HuH-7 (cell line): ENCODE data around the gene C1orf56.

Experiments used
- DNase-seq: peaks from one replicate; pipeline ENCODE4 v3.0.0; 2011; ENCODE audit warnings: low spot score

Gene C1orf56, protein sequence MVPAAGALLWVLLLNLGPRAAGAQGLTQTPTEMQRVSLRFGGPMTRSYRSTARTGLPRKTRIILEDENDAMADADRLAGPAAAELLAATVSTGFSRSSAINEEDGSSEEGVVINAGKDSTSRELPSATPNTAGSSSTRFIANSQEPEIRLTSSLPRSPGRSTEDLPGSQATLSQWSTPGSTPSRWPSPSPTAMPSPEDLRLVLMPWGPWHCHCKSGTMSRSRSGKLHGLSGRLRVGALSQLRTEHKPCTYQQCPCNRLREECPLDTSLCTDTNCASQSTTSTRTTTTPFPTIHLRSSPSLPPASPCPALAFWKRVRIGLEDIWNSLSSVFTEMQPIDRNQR

DNA sequence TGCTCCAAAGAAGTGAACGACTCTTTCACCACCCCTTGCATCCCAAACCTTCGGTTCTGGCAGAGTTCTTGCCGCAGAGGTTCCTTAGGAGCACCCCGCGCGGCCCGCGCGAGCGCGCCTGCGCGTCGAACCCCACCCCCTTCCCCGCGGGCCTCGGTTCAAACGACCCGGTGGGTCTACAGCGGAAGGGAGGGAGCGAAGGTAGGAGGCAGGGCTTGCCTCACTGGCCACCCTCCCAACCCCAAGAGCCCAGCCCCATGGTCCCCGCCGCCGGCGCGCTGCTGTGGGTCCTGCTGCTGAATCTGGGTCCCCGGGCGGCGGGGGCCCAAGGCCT is at the start of gene C1orf56:
C1orf56 (plus strand) TSS at position 161 of the 334 bp plus-strand sequence; CDS start at position 258, 97 bp downstream.
- peak; percentile 83 for DNase-seq

DNA sequence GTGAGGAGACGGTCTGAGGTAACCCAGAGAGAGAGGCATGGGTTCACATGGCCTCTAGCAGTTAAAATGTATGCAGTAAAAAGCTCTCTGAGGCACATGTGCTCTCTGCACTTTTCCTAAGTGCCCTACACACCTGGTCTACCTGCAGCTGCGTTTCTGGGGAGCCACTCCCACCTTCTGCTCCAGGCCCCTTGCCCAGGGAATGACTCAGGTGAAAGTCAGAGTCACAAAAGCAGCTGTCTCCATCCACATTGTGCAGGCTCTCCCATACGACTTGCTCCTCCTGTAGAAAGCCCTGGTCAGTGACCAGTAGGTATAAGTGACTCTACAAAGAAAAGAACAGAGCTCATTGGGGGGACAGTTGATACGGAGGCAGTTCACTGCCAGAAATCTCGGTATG is 49.6 kb upstream of the C1orf56 start:
- no peak for DNase-seq

DNA sequence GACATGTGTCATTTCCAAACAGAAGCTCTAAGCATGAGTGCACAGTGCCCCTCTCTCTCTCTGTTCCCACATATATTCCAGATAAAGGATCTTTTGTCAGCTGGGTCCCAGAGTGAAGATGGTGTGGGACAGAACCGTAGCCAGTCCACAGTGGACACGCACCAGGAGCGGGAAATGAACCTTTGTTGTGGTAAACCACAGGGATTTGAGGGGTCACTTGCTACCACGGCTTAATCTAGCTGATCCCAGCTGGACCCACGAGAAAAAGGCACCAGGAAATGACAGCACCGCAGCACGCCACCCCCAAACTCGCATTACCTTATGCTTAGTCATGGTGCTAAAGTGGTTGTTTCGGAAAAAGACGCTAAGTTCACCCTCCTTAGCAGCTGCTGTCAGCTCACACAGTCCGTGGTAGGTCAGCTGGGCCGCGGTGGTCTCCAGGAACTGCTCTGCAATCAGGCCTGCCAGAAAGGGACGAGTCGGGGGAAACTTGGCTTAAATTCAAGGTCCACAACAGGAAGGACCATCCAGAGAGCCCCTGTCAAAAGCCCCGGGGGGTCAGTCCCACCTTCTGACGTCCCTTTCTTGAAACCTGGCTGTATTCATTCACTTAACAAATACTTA is 48.4 kb upstream of the C1orf56 start:
- no peak for DNase-seq

DNA sequence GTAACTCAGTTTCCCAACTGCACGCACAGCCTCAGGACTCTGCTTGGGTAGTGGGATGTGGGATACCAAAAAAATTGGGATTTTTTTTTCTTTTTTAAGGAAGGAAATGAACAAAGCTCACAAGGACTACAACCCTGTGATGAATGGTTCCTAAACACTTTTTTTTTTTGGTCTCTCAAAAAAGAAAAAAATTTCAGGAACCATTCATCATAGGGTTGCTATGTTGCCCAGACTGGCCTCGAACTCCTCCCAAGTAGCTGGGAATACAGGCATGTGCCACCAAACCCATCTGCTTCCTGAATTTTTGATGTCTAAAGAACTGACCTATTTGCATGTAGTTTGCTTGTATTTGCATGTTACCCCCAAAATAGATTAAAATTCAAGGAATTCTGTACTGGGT is 47.6 kb upstream of the C1orf56 start:
- no peak for DNase-seq

DNA sequence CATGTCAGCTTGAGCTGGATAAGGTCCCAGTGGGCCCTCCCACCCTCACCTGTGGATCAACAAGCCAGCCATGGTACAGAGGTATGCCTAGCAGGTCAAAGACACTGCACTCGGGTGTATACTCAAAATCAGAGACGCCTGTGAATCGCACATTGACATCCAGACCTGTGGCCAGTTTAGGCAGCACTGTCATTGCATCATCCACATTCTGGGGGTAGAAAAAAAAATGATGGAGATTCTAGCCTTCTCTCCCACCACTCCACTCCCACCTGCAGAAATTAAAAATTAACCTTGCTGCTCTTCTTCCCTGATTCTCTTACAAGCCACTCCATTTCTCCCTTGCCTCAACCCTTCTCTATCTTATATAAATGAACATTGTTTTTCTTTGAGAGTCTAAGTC is 47.1 kb upstream of the C1orf56 start:
- no peak for DNase-seq

DNA sequence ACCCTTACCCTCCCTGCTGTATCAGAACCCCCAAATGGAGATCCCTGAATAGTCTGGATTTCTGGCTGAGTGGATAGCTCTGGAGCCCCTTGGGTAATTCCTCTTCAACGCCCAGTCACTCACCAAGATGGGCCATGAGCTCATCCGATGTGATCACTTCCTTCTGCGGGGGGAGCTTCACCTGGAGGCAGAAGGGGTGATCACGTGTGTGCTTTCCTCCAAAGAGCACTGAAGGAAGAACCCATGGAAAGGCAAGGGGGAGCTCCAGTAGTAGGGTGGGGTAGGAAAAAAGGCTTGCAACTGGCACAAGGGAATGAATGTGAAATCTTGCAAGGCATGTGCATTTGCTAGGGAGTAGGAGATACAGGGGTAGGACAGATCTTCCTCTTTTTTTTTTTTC is 45.9 kb upstream of the C1orf56 start:
- no peak for DNase-seq

DNA sequence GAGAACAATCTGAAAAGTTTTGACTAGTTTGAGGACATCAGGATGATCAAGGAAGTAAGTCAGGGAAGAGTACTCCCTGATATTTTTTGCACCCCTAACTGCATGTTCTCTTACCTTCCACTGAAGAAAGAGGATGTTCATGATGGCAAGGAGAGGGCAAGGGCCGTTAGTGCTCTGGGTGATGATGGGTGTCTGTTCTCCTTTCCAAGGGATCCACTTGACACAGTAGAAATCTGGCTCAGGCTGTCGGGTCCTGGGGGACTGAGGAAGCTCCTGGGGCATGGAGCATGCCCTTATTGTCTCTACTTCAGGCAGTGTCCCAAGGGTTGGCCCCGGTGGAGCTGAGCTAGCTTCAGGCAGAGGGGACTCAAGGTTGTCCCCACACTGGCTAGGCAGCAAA is 45.5 kb upstream of the C1orf56 start:
- no peak for DNase-seq

DNA sequence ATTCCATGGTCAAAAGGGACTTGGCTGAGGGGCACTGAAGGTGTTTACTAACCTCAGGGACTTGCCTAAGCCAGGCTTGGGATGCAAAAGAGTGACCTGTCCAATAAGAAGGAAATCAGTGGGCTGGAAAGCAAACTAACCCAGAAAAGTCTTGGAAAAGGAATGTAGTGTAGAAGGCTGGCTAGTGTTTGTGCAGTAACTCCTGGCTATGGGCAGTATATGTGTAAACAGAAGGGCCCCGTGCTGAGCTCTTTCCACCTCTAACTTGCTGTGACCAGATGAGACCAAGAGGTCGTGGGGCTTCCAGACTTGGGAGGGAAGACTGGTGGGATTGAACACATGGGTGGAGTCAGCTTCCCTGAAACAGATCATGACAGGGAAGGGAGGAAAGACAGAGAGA is 44.9 kb upstream of the C1orf56 start:
- DNase-seq = no peak

DNA sequence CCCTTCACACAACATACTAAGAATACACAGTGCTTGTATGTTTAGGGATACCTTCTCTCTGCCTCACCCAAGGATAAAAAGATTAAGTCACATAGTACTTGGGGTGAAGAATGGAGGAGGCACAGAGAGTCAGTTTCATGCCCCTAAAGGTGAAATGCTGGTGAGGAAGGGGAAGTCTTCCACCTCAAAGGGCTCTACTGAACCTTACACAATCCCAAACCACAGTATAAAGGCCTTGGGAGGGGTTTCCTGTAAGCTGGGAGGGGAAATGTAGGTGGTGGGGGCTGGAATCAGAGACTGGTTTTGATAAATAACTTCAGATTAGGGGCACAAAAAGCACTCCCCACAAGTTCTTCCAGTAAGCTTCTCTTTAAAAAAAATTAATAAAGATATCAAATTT is 44.4 kb upstream of the C1orf56 start:
- no peak for DNase-seq

DNA sequence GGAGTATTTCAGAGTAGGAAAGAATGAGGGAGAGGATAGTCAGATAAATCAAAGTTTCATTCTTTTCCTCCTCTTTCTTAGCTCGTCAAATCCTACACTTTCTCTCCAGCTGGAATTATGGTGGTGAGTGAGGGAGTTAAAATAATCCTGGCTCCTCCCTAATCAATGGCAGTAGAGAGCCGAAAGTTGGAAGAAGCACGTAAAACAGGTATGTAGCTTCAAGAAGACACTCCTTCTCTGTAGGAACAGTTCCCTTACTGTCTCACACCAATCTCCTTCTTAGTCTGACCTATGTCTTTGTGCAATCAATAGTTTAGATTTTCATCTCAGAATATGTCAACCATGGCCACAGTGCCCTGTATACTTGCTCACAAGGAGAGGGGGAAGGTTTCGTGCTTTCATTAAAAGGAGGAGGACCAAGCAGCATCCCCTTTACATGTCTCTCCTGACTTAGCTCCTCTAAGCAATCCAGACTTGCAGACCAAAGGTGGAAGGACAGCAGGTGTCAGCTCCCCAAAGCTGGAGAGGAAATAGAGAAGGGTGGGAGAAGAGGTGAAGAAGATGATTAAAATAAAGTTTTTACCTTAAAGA is 41.7 kb upstream of the C1orf56 start:
- DNase-seq = no peak

DNA sequence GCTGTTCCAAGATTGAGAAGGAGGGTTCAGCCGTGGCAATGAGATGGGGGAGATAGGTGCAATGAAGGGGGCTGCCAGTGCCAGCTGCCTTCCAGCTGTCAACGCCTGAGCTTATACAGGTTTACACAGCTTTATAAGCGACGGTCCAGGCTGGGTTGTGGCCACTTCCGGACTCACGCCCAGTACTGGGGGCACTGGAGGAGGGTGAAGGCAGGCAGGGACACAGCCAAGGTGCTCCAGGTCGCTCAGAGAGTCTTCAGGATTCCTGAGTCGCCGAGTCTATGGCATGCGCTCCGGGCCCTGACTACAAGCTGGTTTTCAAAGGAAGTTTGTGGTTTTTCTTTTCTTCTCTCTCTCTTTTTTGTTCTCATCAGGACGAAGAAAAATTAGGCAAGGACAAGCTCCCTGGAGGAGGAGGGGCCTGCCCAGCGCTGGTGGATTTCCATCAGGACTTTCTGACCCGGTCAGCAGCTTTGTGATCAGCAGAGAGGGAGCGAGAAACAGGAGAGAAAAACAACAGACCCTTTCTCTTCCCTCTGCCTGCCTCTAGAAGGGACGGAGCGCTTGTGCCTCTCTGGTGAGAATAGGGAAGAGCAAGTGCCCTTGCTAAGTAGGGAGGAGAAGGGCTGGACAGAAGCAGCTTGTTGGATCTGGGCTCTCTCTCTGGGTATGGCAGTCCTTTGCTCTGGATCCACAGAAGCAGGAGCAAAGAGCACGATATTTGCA is 41.1 kb upstream of the C1orf56 start, which contains the start of gene MINDY1:
MINDY1 (minus strand) TSS at position 576 of the 726 bp plus-strand sequence. CDS start 4,285 bp downstream, outside the sequence.
- DNase-seq = peak; percentile 73

DNA sequence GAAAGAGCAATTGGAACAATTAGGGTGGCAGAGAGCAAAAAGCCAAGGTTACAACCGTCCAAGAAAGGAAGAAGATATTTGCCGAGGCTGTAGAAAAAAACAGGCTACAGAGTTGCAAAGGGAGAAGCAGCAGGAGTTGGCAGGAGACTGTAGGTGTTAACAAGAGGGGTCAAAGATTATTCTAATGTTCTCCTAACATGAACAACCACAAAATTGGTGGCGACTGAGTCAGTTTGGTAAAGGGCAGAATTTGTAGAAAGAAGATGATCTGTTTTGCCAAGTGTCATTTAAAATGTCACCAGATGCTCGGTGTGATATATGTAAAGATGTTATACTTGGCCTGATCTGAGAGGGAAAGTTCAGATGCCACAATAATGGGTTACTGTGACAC is 39.7 kb upstream of the C1orf56 start:
- no peak for DNase-seq

DNA sequence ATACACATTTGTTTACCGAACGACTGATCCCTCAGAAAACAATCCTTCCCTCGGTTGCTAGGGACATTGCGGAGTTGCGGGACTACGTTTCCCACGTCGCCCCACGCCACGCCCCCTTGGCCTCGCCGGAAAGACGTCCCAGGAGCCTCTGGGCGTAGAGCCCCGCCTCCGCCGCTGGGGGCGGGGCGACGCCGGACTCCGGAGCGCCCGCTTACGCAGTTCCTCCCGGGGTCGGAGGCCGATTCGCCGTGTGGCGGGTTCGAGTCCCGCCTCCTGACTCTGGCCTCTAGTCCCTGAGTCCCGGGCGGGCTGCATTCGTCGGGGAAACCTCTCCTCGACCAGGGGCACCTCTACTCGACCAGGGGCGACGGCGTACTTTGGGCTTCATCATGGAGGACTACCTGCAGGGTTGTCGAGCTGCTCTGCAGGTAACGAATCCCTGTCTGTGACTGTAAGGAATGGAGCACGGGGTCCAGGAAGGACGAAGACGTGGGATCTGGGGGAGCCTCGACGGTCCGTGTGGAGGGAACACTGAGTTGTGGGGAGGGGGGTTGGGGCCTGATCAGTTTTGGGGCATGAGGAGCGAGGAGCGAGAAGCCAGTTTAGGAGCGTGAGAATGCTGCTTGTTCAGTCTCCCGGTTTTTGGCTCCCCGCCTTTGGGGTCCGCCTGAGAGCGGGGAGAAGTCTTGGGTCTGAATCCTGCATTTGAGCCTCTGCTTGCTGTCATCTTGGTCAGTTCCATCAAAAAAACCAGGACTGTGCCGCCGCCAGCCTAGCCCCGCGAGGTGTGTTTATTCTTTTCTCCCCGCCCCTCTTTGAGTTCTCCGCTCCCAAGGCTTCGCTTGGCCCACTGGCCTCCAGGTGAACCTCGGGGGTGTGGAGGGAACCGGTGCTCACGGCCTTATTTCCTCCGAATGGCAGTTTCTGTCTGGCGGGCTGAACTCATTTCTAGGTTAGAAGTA is 39.0 kb upstream of the C1orf56 start, which contains the start of gene PRUNE1:
PRUNE1 (plus strand) TSS at position 206 of the 962 bp plus-strand sequence; CDS start at position 390, 184 bp downstream.
- peak; percentile 88 for DNase-seq

DNA sequence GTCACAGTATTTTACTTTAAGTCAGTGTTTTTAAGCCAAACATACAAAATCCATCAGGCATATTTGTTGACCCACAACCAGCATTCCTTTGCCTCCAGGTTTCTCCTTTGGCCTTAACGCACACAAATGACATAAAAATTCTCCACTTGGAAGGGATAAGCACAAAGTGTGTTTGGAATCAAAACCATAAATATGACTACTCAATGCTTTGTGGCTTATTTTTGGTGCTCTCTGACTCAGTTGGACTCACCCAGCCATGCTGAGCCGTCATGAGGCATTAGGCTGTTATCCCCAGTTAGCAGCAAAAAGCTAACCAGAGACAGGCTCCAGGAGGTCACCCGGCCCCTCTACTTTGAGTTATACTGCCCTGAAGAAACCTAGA is 38.4 kb upstream of the C1orf56 start:
- DNase-seq = no peak

DNA sequence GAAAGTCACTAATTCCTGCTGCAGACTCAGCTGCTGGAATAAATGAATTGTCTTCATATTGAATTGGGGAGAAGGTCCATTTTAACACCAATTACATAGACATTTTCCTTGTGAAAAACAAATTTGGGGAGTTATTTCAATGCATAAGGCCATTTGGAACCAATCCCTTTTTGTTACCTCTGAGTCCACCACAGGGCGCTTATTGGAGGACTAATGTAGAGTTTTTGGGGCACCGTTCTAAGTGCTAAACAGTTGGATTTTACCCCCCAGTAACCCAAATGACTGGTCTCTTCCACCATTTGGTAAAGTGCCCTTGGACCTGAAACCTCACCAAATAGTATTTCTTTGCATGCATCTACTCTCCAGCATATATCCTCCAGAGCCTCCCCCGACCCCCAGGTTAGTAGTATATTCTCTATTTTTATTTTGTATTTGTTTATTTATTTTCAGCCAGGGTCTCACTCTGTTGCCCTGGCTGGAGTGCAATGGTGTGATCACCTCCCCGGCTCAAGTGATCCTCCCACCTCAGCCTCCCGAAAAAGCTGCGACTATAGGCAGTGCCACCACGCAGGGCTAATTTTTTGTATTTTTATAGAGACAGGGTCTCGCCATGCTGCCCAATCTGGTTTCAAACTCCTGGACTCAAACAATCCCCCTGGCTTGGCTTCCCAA is 37.7 kb upstream of the C1orf56 start:
- DNase-seq = no peak

DNA sequence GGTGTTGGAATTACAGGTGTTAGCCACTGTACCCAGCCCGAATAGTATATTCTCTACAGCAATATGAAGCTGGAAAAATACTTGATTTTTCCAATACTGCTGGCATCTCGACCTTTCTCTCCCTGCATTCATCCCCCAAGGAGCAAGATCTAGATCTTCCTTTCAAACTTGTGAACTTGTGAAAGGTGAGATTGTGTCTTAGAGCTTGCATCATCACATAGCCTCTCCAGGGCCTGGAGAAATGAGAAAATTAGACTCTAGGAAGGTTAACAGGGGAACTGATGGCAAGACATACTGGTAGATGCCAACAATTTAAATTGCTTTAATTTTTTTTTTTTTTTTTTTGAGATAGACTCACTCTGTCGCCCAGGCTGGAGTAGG is 37.2 kb upstream of the C1orf56 start:
- no peak for DNase-seq

DNA sequence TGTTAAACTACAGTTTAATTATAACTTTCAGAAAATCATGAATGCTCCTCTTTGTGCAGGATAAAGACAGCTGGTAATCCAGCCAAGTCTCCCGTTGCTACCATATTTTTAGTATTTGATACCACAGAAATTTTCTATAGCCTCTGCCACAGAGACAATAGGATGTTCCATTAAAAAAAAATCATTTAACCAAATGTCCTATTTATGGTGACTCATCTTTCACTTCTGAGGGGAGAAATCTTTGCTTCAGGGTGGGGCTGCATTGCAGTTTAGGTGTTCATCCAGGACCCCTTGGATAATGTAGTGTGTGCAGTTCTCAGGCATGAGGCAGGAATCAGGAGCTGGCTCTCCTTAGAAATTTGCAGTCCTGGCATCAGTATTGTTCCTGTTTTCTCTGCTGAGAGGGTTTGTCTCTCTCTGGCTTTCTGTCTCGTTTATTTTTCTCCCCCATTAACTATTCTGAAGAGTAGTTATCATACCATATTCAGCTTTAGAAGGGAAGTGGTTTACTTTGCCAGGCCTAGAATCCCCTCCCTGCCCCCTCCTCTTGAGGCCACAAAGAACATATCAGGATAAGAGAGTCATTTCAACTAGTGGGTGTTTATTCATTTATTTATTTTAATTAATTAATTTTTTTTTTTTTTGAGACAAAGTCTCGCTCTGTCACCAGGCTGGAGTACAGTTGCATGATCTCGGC is 36.2 kb upstream of the C1orf56 start:
- no peak for DNase-seq

DNA sequence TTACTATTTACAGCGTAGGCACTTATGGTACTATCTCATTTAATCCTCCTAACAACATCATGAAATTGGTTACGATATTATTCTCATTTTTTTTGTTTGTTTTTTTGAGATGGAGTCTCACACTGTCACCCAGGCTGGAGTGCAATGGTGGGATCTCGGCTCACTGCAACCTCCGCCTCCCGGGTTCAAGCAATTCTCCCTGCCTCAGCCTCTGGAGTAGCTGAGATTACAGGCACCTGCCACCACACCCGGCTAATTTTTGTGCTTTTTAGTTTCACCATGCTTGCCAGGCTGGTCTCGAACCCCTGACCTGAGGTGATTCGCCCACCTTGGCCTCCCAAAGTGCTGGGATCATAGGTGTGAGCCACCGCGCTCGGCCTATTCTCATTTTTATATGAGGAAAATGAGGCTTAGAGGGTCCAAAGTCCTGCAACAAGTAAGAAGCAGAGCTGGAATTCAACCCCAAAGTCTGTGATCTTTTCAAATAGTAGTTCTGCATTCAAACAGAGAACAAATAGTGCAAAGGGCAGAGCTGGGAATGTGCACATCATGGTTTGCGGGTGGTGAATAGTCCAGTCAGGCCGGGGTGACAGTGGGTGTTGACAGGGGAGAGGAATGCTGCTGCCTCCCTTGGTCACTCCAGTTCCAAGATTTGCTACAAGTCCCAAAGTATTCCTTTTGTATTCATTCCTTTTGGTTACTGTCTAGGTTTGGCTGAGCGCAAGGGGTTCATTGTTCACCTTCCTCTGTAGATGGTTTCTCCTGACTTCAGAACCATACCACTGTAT is 34.7 kb upstream of the C1orf56 start:
- DNase-seq = peak; percentile 61

DNA sequence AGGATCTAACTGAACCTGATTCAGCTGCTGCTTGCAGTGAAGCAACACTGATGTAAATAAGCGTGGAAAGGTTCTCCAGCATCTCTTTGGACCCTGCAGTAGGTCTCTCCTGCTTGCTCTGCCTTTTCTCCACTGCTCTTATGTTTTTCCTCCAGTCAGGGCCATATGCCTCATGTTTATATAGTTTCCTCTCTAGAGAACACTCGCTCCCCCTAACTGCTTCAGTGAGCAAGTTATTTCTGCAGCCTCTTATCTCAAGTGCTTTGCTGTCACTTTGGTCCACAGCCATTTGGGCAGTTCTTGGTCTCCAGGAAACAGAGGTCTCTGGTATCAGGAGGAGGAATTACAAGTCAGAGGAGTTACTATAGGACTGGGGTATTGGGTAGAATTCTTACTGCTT is 34.0 kb upstream of the C1orf56 start:
- no peak for DNase-seq
